ENCODE measurements around the gene SLC6A18. TPM values are rescaled to one million over a fixed set of nuclear protein-coding genes. Genes with fewer than 3 reads are reported as not detected.

The SLC6A18 gene
- total RNA-seq, 1 donor from 2014 or later = not detected

GRCh38 chr5:1240496-1241260 lies 15.5 kb downstream of the SLC6A18 start:
- Histone ChIP-seq H3K27me3 (ENCODE audit: insufficient read depth, low read length) (no peaks in the 10 kb centered on the region), H3K36me3 (ENCODE audit: insufficient read depth, low read length) (no peaks in the 10 kb centered on the region), H3K4me1 (ENCODE audit: insufficient read depth, low read length) (no peaks in the 10 kb centered on the region), H3K9ac (ENCODE audit: low read length) (no peak overlapping the region), H3K27ac (ENCODE audit: low read depth, low read length) (no peak overlapping the region), H3K4me2 (ENCODE audit: low read length) (no peak overlapping the region), H3K9me3 (ENCODE audit: insufficient read depth, low read depth, low read length) (peaks cover 3% of the 10 kb centered on the region), H4K20me1 (ENCODE audit: insufficient read depth, low read length) (no peaks in the 10 kb centered on the region), H3K79me2 (ENCODE audit: insufficient read depth, low read length) (no peaks in the 10 kb centered on the region), H2AFZ (ENCODE audit: low read depth, low read length) (no peak overlapping the region), H3K4me3 (ENCODE audit: insufficient read depth, low read depth, low read length) (no peak overlapping the region)
- no peak for DNase-seq (ENCODE audit: low read depth)
- TF ChIP-seq, protein P1, sequence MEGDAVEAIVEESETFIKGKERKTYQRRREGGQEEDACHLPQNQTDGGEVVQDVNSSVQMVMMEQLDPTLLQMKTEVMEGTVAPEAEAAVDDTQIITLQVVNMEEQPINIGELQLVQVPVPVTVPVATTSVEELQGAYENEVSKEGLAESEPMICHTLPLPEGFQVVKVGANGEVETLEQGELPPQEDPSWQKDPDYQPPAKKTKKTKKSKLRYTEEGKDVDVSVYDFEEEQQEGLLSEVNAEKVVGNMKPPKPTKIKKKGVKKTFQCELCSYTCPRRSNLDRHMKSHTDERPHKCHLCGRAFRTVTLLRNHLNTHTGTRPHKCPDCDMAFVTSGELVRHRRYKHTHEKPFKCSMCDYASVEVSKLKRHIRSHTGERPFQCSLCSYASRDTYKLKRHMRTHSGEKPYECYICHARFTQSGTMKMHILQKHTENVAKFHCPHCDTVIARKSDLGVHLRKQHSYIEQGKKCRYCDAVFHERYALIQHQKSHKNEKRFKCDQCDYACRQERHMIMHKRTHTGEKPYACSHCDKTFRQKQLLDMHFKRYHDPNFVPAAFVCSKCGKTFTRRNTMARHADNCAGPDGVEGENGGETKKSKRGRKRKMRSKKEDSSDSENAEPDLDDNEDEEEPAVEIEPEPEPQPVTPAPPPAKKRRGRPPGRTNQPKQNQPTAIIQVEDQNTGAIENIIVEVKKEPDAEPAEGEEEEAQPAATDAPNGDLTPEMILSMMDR (IDR thresholded peaks at IDR 0.05; ENCODE audit: insufficient read depth, low read depth, low read length) = no peak
- no peak for TF ChIP-seq EZH2 (IDR thresholded peaks at IDR 0.05; ENCODE audit: insufficient read depth, low read length)
- Mint-ChIP-seq H3K4me1 (ENCODE audit: low read depth, unreplicated experiment) (no peaks in the 10 kb centered on the region), H3K27ac (ENCODE audit: unreplicated experiment) (no peak overlapping the region), H3K4me3 (ENCODE audit: unreplicated experiment) (no peak overlapping the region), H3K36me3 (ENCODE audit: low read depth, unreplicated experiment) (peaks cover 2% of the 10 kb centered on the region), H3K27me3 (ENCODE audit: low read depth, unreplicated experiment) (peaks cover 37% of the 10 kb centered on the region), H3K9me3 (ENCODE audit: unreplicated experiment) (peaks cover 15% of the 10 kb centered on the region)
- FAIRE-seq = no peak

DNA sequence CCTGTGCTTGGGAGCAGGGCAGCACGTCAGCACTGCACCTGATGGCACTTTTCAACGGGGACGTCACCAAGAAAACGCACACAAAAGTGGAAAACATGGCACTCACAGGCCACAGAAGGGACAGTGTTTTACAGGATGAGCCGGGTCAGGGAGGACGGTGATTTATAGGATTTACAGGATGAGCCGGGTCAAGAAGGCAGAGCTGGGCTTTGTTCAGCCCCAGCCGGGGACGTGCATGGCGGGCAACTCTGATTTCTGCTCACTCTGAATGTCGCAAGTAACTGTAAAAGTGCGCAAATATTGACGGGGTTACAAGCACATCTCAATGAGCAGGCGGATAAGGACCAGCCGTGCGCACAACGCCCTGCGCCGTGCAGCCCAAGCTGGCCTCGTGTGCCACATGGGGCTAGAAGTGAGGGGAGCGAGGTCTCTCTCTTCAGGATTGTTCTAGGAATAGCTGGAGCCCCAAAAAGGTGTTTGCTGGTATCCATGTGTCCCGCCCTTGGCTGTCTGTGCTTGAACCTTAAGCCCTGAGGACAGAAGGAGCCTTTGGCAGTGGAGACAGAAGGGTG lies 16.4 kb downstream of the SLC6A18 start:
- Histone ChIP-seq H3K27ac (ENCODE audit: low read depth, low read length) (no peak overlapping the region), H3K9me3 (ENCODE audit: insufficient read depth, low read depth, low read length) (no peaks in the 10 kb centered on the region), H3K27me3 (ENCODE audit: insufficient read depth, low read length) (no peaks in the 10 kb centered on the region), H2AFZ (ENCODE audit: low read depth, low read length) (no peak overlapping the region), H4K20me1 (ENCODE audit: insufficient read depth, low read length) (no peaks in the 10 kb centered on the region), H3K9ac (ENCODE audit: low read length) (no peak overlapping the region), H3K4me3 (ENCODE audit: insufficient read depth, low read depth, low read length) (no peak overlapping the region), H3K4me2 (ENCODE audit: low read length) (no peak overlapping the region), H3K4me1 (ENCODE audit: insufficient read depth, low read length) (no peaks in the 10 kb centered on the region), H3K36me3 (ENCODE audit: insufficient read depth, low read length) (no peaks in the 10 kb centered on the region), H3K79me2 (ENCODE audit: insufficient read depth, low read length) (no peaks in the 10 kb centered on the region)
- Mint-ChIP-seq H3K27me3 (ENCODE audit: low read depth, unreplicated experiment) (peaks cover 33% of the 10 kb centered on the region), H3K36me3 (ENCODE audit: low read depth, unreplicated experiment) (peaks cover 2% of the 10 kb centered on the region), H3K9me3 (ENCODE audit: unreplicated experiment) (peaks cover 6% of the 10 kb centered on the region), H3K27ac (ENCODE audit: unreplicated experiment) (no peak overlapping the region), H3K4me1 (ENCODE audit: low read depth, unreplicated experiment) (no peaks in the 10 kb centered on the region), H3K4me3 (ENCODE audit: unreplicated experiment) (no peak overlapping the region)
- no peak for FAIRE-seq
- no peak for DNase-seq (ENCODE audit: low read depth)
- TF ChIP-seq, protein P1 (IDR thresholded peaks at IDR 0.05; ENCODE audit: insufficient read depth, low read depth, low read length) = no peak
- TF ChIP-seq EZH2 (IDR thresholded peaks at IDR 0.05; ENCODE audit: insufficient read depth, low read length) = no peak
